AG10803 (cell line): ENCODE measurements around the gene INTS13.

Source experiments
- DNase-seq: peaks from one replicate; pipeline ENCODE4 v3.0.0; 2010; ENCODE audit warnings: low read depth
- H3K4me3 ChIP-seq: 2 replicates; pipeline ENCODE4 v1.5.1; 2011; ENCODE audit warnings: mild to moderate bottlenecking, low read length, control low read depth
- CTCF ChIP-seq: conservative IDR thresholded peaks from 2 replicates; pipeline ENCODE4 v1.5.1; 2011; ENCODE audit warnings: mild to moderate bottlenecking, low read length, control low read depth, inconsistent platforms

INTS13 gene

GRCh38 chr12:26937863-26938700, at the start of gene INTS13, which contains the start of gene FGFR1OP2:
Gene INTS13 (minus strand): TSS chr12:26937981. CDS start chr12:26936803, 1,178 bp downstream.
Gene FGFR1OP2 (plus strand): TSS chr12:26938470. CDS start chr12:26954159, 15,689 bp downstream.
- peak within 1 kb of the TSS; percentile 94 for H3K4me3 ChIP-seq
- peak; percentile 98 for DNase-seq
- no peak for TF ChIP-seq CTCF

DNA sequence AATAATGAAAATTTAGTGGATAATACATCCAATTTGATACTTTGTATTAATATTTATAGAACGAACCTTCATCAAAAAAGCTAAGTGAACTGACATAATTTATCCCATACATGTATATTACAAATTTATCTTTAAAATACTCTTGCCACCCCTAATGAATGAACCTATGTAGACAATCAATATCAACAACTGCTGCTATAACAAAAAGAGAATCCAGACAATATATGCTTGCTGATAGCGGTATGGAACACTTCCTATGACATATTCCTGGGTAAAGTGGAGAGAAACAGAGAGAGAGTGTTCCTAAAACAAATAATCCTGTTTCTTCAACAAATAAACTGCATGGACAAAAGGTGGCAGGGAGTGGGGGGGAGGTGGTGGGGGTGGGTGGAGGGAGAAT, 45.1 kb upstream of the INTS13 start:
- H3K4me3 ChIP-seq: no peak overlapping the region
- TF ChIP-seq CTCF: no peak
- no peak for DNase-seq

DNA sequence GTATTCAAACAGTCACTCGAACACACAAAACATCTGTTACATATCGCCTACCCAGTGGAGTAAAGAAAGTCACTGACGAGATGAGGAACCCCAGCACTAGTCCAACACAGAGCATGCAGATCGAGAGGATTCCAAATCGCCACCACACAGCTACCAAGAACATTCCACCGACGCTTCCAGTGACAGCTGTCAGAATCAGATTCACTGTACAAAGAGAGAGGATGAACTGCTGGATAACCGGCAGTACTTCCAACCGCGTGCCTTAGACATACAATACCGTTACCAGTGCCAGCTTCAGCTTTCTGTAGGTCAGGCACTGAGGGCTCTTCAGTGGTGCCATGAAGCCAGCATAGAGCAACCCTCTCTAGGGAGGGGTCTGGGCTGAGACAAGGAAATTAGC, 42.0 kb upstream of the INTS13 start:
- DNase-seq: no peak
- H3K4me3 ChIP-seq: no peak overlapping the region
- TF ChIP-seq CTCF: no peak

DNA sequence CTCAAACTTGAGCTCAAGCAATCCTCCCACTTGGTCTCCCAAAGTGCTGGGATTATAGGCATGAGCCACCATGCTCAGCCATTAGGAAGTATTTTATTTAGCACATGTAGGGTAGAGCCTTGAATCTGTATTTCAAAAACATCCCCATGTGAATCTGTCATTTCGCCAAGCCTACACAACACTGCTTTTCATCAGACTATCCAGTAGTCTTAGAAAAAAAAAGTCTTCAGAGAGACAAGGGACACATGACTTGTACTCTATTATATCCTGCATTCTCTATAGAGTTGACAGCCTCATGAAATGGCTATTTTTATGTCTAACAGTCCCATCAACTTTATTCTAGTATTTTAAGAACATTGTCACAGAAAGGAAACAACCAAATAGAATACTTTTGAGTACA, 41.0 kb upstream of the INTS13 start:
- no peak for TF ChIP-seq CTCF
- H3K4me3 ChIP-seq: no peak overlapping the region
- DNase-seq: no peak

DNA sequence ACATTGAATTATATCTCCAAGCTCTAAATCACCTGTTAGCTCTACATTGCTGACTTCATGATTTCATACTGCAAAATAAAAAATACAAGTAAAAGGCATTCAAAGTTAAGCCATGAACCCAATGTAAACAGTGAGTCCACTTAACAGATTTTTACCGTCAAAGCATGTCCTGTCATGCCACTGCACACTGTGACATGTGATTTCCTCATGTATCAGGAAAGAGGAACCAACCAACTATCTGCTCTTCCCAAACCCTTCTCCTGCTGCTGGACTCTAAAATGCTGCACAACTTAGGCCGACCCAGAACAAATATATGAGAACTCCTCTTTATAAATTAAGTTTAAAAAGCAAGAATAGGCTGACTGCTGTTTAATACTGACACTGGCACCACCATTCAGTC, 38.9 kb upstream of the INTS13 start:
- H3K4me3 ChIP-seq: no peak overlapping the region
- DNase-seq: no peak
- no peak for TF ChIP-seq CTCF

GRCh38 chr12:26971963-26972362, 34.2 kb upstream of the INTS13 start:
- TF ChIP-seq CTCF: no peak
- DNase-seq: no peak
- no peak overlapping the region for H3K4me3 ChIP-seq

- DNase-seq: no peak
- no peak for TF ChIP-seq CTCF
- H3K4me3 ChIP-seq: no peak overlapping the region
These were observed 32.4 kb upstream of the INTS13 start for GRCh38 chr12:26970136-26970535.
